Activated B cell treated with CpG ODN at 0.5 μM for 24 hours (primary cell): ENCODE measurements around the gene RNF220. TPM values are rescaled to one million over a fixed set of nuclear protein-coding genes. Genes with fewer than 3 reads are reported as not detected.
"Not testable (repeated sequence)": the region's sequence is repeated elsewhere in the genome, so short reads cannot be mapped to it uniquely, and the experiment has no call there.

Experiments used
- ATAC-seq: fragments of 200-7000 bp; cut with Tn5 transposase; one replicate; pipeline ENCODE4 v1.10.0; 2021; ENCODE audit warnings: low read depth, mild to moderate bottlenecking, moderate library complexity
- CTCF ChIA-PET: fragments of 350-600 bp; sonication (Branson Sonifier 250); formaldehyde crosslinking; loops from one replicate; lab custom pipeline; 2021; ENCODE audit warnings: antibody characterized with exemption; lab: Charles Lee
- POLR2A ChIA-PET: fragments of 350-600 bp; sonication (Branson Sonifier 250); formaldehyde crosslinking; loops from one replicate; lab custom pipeline; 2021; ENCODE audit warnings: antibody characterized with exemption; lab: Charles Lee
- DNase-seq: peaks from one replicate; pipeline ENCODE4 v3.0.0; 2022
- H3K27ac Mint-ChIP-seq: one replicate; pipeline ENCODE4 v1.8.0; 2020; ENCODE audit warnings: mixed read lengths
- H3K27me3 Mint-ChIP-seq: one replicate; pipeline ENCODE4 v1.8.0; 2021; ENCODE audit warnings: mixed read lengths
- H3K36me3 Mint-ChIP-seq: one replicate; pipeline ENCODE4 v1.8.0; 2021; ENCODE audit warnings: low read depth, mixed read lengths
- H3K4me1 Mint-ChIP-seq: one replicate; pipeline ENCODE4 v1.8.0; 2021; ENCODE audit warnings: mixed read lengths
- H3K4me3 Mint-ChIP-seq: one replicate; pipeline ENCODE4 v1.8.0; 2020; ENCODE audit warnings: mild to moderate bottlenecking, mixed read lengths
- H3K9me3 Mint-ChIP-seq: one replicate; pipeline ENCODE4 v1.8.0; 2020; ENCODE audit warnings: mixed read lengths
- CTCF ChIP-seq: fragments of 200-600 bp; IDR thresholded peaks from one replicate; pipeline ENCODE4 v1.8.0; 2022; ENCODE audit warnings: antibody characterized with exemption, mild to moderate bottlenecking
- intact Hi-C: fragments of 100-400 bp; cut with micrococcal nuclease; formaldehyde crosslinking; loops from one replicate; pipeline ENCODE4 v1.15.1; 2024
- total RNA-seq: library from RNA; stranded (reverse); gene quantifications from 2 replicates; pipeline ENCODE4 v1.2.3, GENCODE V29; 2022

RNF220 gene
- total RNA-seq, 1 donor from 2014 or later: 103 TPM

- no peaks in the 10 kb centered on the region for H3K27me3 Mint-ChIP-seq
- CTCF ChIA-PET: interaction anchor here (1.2 to 1.4 kb wide), 2 partner anchors 10 to 12 kb away, joined by 3 to 6 read pairs; no protein-coding TSS in a partner anchor
- POLR2A ChIA-PET: interaction anchor here (0.7 to 2.4 kb wide), 6 partner anchors 9 to 57 kb away, joined by 3 to 16 read pairs (median 4); partner anchors contain the start of genes ARMH1 and TMEM53
- no peaks in the 10 kb centered on the region for H3K36me3 Mint-ChIP-seq
- H3K4me1 Mint-ChIP-seq: peaks cover 13% of the 10 kb centered on the region
- DNase-seq (no peak), ATAC-seq (peak; percentile 69)
- TF ChIP-seq CTCF: no peak
- no peak overlapping the region for H3K4me3 Mint-ChIP-seq
- H3K9me3 Mint-ChIP-seq: no peaks in the 10 kb centered on the region
- intact Hi-C loops: no loop called here
- peak overlapping the region; percentile 16 for H3K27ac Mint-ChIP-seq
Measured at GRCh38 chr1:44664730-44665370, 259.8 kb downstream of the RNF220 start.

GRCh38 chr1:44666719-44667118 is 261.7 kb downstream of the RNF220 start:
- POLR2A ChIA-PET, ATAC-seq, H3K36me3 Mint-ChIP-seq, DNase-seq, intact Hi-C loops, H3K27me3 Mint-ChIP-seq, H3K27ac Mint-ChIP-seq, H3K4me3 Mint-ChIP-seq, CTCF ChIA-PET, H3K9me3 Mint-ChIP-seq: not testable (repeated sequence)
- H3K4me1 Mint-ChIP-seq: peaks cover 13% of the 10 kb centered on the region

GRCh38 chr1:44670751-44671640 is 265.9 kb downstream of the RNF220 start:
- intact Hi-C loops: loop anchor here (5.0 kb wide), 2 partner anchors 964 to 1081 kb away; partner anchors contain the start of genes IPP and ST3GAL3
- CTCF ChIA-PET: interaction anchor here (0.7 kb wide), 1 partner anchor 24 kb away, joined by 5 read pairs; no protein-coding TSS in a partner anchor
- no peaks in the 10 kb centered on the region for H3K9me3 Mint-ChIP-seq
- H3K4me3 Mint-ChIP-seq: no peak overlapping the region
- POLR2A ChIA-PET: interaction anchor here (5.5 kb wide), 1 partner anchor 38 kb away, joined by 58 read pairs; no protein-coding TSS in a partner anchor
- no peak for DNase-seq
- peaks cover 32% of the 10 kb centered on the region for H3K4me1 Mint-ChIP-seq
- ATAC-seq: no peak
- no peak for TF ChIP-seq CTCF
- peaks cover 5% of the 10 kb centered on the region for H3K36me3 Mint-ChIP-seq
- no peak overlapping the region for H3K27ac Mint-ChIP-seq
- H3K27me3 Mint-ChIP-seq: no peaks in the 10 kb centered on the region

- H3K4me1 Mint-ChIP-seq: peaks cover 32% of the 10 kb centered on the region
- no peak for TF ChIP-seq CTCF
- H3K9me3 Mint-ChIP-seq: no peaks in the 10 kb centered on the region
- CTCF ChIA-PET: interaction anchor here (1.1 to 1.3 kb wide), 2 partner anchors 19 to 40 kb away, joined by 3 to 6 read pairs; no protein-coding TSS in a partner anchor
- no peak for DNase-seq
- intact Hi-C loops: loop anchor here (5.0 kb wide), 2 partner anchors 965 to 1080 kb away; partner anchors contain the start of genes IPP and ST3GAL3
- no peaks in the 10 kb centered on the region for H3K27me3 Mint-ChIP-seq
- peak overlapping the region; percentile 87 for H3K4me3 Mint-ChIP-seq
- H3K27ac Mint-ChIP-seq: peak overlapping the region; percentile 74
- H3K36me3 Mint-ChIP-seq: peaks cover 5% of the 10 kb centered on the region
- POLR2A ChIA-PET: interaction anchor here (0.9 to 5.5 kb wide), 3 partner anchors 39 to 58 kb away, joined by 3 to 89 read pairs (median 58); no protein-coding TSS in a partner anchor
- no peak for ATAC-seq
Measured at GRCh38 chr1:44672254-44672955, 267.4 kb downstream of the RNF220 start.
